WERI-Rb-1 (cell line): Measurements from ENCODE around the gene OR2AT4.

Source experiments
- DNase-seq: peaks from one replicate; pipeline ENCODE4 v3.0.0-alpha.2; 2020
- H3K27ac ChIP-seq: fragments of 250-450 bp; sonication (Bioruptor Pico); 2 replicates; pipeline ENCODE4 v1.5.1; 2020; ENCODE audit warnings: mild to moderate bottlenecking, moderate library complexity
- H3K27me3 ChIP-seq: fragments of 250-450 bp; sonication (Bioruptor Pico); 2 replicates; pipeline ENCODE4 v1.5.1; 2021; ENCODE audit warnings: mild to moderate bottlenecking, low read depth, moderate library complexity; ENCODE audit not compliant: insufficient read depth, severe bottlenecking
- H3K36me3 ChIP-seq: fragments of 250-450 bp; sonication (Bioruptor Pico); 2 replicates; pipeline ENCODE4 v1.5.1; 2020; ENCODE audit warnings: mild to moderate bottlenecking, moderate library complexity
- H3K4me3 ChIP-seq: 2 replicates; pipeline ENCODE4 v1.5.1; 2011; ENCODE audit warnings: low read depth, mild to moderate bottlenecking, control low read depth, low read length
- H3K9me3 ChIP-seq: fragments of 250-450 bp; sonication (Bioruptor Pico); 2 replicates; pipeline ENCODE4 v1.5.1; 2021; ENCODE audit warnings: mild to moderate bottlenecking, moderate library complexity; ENCODE audit not compliant: severe bottlenecking
- TF ChIP-seq, protein P1 (sequence below): IDR thresholded peaks from 2 replicates; pipeline ENCODE4 v1.5.1; 2011; ENCODE audit warnings: low read depth, mild to moderate bottlenecking, control low read depth, inconsistent platforms, low read length

OR2AT4 gene

DNA sequence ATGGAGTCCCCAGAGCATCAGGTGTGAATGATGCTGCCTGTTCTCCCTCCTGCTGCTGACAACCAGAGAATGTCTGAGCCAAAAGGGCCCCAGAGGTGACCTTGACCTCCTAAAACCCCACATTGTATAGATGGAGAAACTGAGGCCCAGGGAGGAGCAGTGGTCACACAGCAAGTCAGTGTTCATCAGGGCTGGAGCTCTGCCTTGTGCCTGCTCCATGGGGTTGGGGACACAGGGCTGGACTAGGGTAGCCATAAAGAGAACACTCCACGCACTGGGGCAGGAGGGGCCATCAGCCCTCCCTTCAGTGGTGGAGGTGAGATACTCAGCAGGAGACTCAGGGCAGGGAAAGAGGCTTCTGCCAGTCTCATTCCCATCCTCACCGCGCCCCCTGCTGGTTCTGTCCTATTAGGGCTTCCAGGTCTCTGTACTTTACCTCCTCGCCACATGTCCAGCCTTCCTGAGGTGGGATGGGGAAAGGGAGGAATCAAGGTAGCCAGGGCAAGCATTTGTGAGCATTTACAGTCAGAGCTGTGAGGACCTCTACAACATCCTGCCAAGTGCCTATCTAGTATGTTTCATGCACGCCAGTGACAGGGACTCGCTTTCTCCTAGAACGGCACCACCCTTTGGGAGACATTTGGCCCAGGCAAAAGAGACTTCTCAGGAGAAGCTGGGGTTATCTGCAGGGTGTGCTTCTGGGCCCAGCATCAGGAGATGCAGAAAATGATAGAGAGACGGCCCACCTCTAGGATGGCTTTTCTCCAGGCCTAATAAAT, 64.7 kb downstream of the OR2AT4 start:
- TF ChIP-seq, protein P1, sequence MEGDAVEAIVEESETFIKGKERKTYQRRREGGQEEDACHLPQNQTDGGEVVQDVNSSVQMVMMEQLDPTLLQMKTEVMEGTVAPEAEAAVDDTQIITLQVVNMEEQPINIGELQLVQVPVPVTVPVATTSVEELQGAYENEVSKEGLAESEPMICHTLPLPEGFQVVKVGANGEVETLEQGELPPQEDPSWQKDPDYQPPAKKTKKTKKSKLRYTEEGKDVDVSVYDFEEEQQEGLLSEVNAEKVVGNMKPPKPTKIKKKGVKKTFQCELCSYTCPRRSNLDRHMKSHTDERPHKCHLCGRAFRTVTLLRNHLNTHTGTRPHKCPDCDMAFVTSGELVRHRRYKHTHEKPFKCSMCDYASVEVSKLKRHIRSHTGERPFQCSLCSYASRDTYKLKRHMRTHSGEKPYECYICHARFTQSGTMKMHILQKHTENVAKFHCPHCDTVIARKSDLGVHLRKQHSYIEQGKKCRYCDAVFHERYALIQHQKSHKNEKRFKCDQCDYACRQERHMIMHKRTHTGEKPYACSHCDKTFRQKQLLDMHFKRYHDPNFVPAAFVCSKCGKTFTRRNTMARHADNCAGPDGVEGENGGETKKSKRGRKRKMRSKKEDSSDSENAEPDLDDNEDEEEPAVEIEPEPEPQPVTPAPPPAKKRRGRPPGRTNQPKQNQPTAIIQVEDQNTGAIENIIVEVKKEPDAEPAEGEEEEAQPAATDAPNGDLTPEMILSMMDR = peak; percentile 94
- no peaks in the 10 kb centered on the region for H3K36me3 ChIP-seq

More for the DNA sequence above, 64.7 kb downstream of the OR2AT4 start:
- DNase-seq = peak; percentile 91
- no peaks in the 10 kb centered on the region for H3K27me3 ChIP-seq
- no peak overlapping the region for H3K27ac ChIP-seq
- H3K4me3 ChIP-seq = no peak overlapping the region
- H3K9me3 ChIP-seq = no peaks in the 10 kb centered on the region
